Left lung (tissue), 10 donors: ENCODE measurements around the gene SH3PXD2A. TPM values are rescaled to one million over a fixed set of nuclear protein-coding genes. Genes with fewer than 3 reads are reported as not detected.

Experiments
- ATAC-seq: fragments of 200-7000 bp; cut with Tn5 transposase; one replicate; pipeline ENCODE4 v1.9.1; 2020; ENCODE audit warnings: moderate library complexity
- DNase-seq, 4 donors: peaks; one replicate each; pipeline ENCODE4 v3.0.0-alpha.2; 2013 to 2020
- H3K27ac ChIP-seq, 2 donors: fragments of 200-600 bp; sonication (generic) in 1 of 2; one replicate each; pipeline versions ENCODE4 v1.5.0 to v1.8.0; 2020 to 2021
- H3K27me3 ChIP-seq, 2 donors: fragments of 200-600 bp; sonication (generic) in 1 of 2; one replicate each; pipeline versions ENCODE4 v1.5.0 to v1.8.0; 2020 to 2021
- H3K36me3 ChIP-seq, 2 donors: fragments of 200-600 bp; sonication (generic) in 1 of 2; one replicate each; pipeline versions ENCODE4 v1.5.0 to v1.8.0; 2020 to 2021
- H3K4me1 ChIP-seq, 2 donors: fragments of 200-600 bp; one replicate each; pipeline ENCODE4 v1.8.0; 2021
- H3K4me3 ChIP-seq, 2 donors: fragments of 200-600 bp; sonication (generic) in 1 of 2; one replicate each; pipeline versions ENCODE4 v1.5.0 to v1.8.0; 2020 to 2021; ENCODE audit warnings: mild to moderate bottlenecking in 1 of 2
- H3K9me3 ChIP-seq, 2 donors: fragments of 200-600 bp; sonication (generic) in 1 of 2; one replicate each; pipeline versions ENCODE4 v1.5.0 to v1.8.0; 2020 to 2021
- CTCF ChIP-seq, 2 donors: fragments of 200-600 bp; sonication (generic) in 1 of 2; IDR thresholded peaks; one replicate each; pipeline versions ENCODE4 v1.5.0 to v1.8.0; 2021; ENCODE audit warnings: antibody characterized with exemption in 2 of 2
- intact Hi-C, 2 donors: fragments of 100-400 bp; cut with DNase I; formaldehyde crosslinking; loops; one replicate each; pipeline versions ENCODE4 v1.11.2 to v1.14.2; 2022
- polyA plus RNA-seq, 6 donors: library from polyadenylated mRNA; unstranded; fragments of 120-200 nt; gene quantifications; one replicate each; pipeline ENCODE4 v1.2.1, GENCODE V29; 2013; ENCODE audit not compliant: insufficient read length in 6 of 6
- total RNA-seq, 2 donors: library from RNA; stranded (reverse); fragmentation: NEBNext Ultra II Directional; extraction: Animal tissue kit (Norgen Biotek cat#: 25700); gene quantifications; one replicate each; pipeline ENCODE4 v1.2.1, GENCODE V29; 2021
- donor health status: DM: no; HTN: yes; CAD: no.
- donor health status: DM: no; HTN: no; CAD: no.

The SH3PXD2A gene
- total and polyA plus RNA-seq, 8 donors: 44.8 to 117 (median 91.7) TPM

GRCh38 chr10:103626178-103626577 is 229.2 kb downstream of the SH3PXD2A start:
- DNase-seq: no peak
- ATAC-seq: no peak
- H3K27me3 ChIP-seq: no peaks in the 10 kb centered on the region
- TF ChIP-seq CTCF (IDR thresholded peaks at IDR 0.05): no peak
- peaks cover 0 to 55% of the 10 kb centered on the region in 2 donors for H3K36me3 ChIP-seq
- intact Hi-C loops: no loop called here
- H3K9me3 ChIP-seq: no peaks in the 10 kb centered on the region
- H3K4me3 ChIP-seq: no peak overlapping the region
- no peak overlapping the region for H3K27ac ChIP-seq
- H3K4me1 ChIP-seq: no peaks in the 10 kb centered on the region

DNA sequence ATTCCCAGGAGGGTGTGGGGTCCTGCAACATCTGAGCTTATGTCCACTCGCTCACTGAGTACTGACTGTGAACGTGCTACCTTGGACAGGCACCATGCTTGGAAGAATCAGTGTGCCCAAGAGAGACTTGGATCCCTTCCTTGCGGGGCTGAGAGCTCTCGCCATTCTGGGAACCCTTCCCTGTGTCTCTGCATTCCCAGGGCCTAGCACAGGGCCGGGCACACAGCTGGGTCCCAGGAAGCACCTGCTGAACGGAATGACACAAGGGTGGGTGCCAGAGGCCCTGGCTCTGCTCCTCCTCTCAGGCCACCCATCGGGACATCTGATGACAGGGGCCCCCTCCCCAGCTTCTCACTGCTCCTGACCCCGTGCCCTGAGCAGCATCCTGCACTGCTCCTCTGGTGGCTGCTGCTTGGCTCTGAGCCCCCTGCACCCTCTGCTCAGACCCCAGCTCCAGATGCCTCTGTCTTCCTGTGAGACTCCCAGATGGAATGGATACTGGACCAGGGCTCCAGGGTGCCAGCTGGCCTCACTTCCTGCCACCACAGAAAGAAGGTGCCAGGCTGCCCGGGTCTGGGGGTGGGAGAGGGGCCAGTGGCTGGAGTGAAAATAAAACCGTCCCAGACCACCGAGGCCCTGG is 232.3 kb downstream of the SH3PXD2A start:
- TF ChIP-seq CTCF (IDR thresholded peaks at IDR 0.05): no peak
- Histone ChIP-seq H3K36me3 (peaks cover 0 to 68% of the 10 kb centered on the region in 2 donors), H3K4me1 (peaks cover 2 to 3% of the 10 kb centered on the region in 2 donors), H3K27ac (no peak overlapping the region), H3K27me3 (no peaks in the 10 kb centered on the region), H3K4me3 (no peak overlapping the region), H3K9me3 (no peaks in the 10 kb centered on the region)
- ATAC-seq: no peak
- peak in 1 of 4 donors; percentile 58 for DNase-seq
- intact Hi-C loops: no loop called here

DNA sequence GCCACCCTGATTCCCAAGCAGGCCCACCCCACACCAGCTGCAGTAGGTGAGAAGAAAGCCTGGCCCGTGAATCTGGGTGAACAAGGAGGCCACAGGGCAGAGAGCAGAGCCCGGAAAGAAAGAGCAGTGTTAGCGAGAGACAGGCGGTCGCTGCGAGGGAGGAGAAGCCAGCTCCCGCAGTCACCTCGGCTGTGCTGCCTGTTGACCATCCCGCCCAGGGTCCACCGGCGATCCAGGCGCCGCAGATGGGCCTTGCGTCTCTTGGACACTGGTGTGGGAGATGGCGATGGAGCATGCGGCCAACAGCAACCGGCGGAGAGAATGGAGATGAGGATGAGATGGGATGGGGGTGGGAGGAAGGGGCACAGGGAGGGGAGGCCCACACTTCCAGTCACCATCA is 233.1 kb downstream of the SH3PXD2A start:
- Histone ChIP-seq H3K27ac (peak overlapping the region in 1 of 2 donors; percentile 39), H3K36me3 (peaks cover 0 to 68% of the 10 kb centered on the region in 2 donors), H3K4me3 (no peak overlapping the region), H3K27me3 (no peaks in the 10 kb centered on the region), H3K9me3 (no peaks in the 10 kb centered on the region), H3K4me1 (peaks cover 4 to 9% of the 10 kb centered on the region in 2 donors)
- no peak for ATAC-seq
- DNase-seq: peak in 1 of 4 donors; percentile 71
- no peak for TF ChIP-seq CTCF (IDR thresholded peaks at IDR 0.05)
- intact Hi-C loops: no loop called here

GRCh38 chr10:103621783-103622125 is 233.6 kb downstream of the SH3PXD2A start:
- Histone ChIP-seq H3K9me3 (no peaks in the 10 kb centered on the region), H3K4me1 (peaks cover 7 to 14% of the 10 kb centered on the region in 2 donors), H3K4me3 (no peak overlapping the region), H3K27ac (peak overlapping the region in 1 of 2 donors; percentile 39), H3K36me3 (peaks cover 0 to 68% of the 10 kb centered on the region in 2 donors), H3K27me3 (no peaks in the 10 kb centered on the region)
- TF ChIP-seq CTCF (IDR thresholded peaks at IDR 0.05): no peak
- intact Hi-C loops: no loop called here
- DNase-seq (no peak), ATAC-seq (no peak)

DNA sequence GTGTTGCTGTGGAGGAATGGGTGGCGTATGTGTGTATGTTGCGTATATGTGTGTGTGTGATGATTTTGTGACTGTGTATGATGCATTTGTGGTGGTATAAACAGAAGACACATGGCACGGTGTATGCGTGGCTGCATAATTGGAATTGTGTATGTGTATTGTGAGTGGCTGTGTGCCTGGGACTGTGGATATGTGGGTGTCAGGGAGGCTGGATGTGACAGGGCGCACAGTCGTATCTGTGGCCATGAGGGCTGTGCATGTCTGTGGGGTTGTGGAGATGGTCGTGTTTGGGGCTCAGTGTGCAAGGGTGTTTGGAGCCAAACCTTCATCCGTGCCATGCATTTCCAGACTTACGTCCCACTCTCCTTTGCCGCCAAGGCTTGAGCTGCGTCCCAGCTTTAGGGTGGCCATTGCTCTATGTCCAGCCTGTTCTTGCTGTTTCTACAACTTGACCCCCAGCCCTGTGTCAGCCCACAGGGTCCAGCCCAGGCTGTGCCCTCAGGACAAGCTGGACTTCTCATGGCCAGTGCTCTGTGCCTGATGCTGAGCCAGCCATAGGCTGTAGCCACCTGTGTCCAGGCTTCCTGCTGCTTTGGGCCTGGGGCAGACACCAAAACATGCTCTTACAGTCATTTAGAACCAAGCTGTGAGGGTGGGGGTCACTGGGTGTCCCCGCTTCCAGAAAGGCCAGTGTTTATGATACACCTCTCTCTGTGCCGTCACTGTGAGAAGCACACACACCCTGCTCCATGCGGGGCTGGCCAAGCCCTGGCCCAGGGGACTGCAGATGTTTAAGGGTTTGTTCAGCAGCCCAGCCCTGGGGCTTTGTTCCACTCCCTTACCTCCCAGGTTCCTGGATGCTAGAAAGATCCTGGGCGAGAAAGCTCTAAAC is 234.2 kb downstream of the SH3PXD2A start:
- no peaks in the 10 kb centered on the region for H3K9me3 ChIP-seq
- DNase-seq (peak in 1 of 4 donors; percentile 58), ATAC-seq (no peak)
- peak overlapping the region in 1 of 2 donors; percentile 39 for H3K27ac ChIP-seq
- no peak overlapping the region for H3K4me3 ChIP-seq
- peaks cover 0 to 65% of the 10 kb centered on the region in 2 donors for H3K36me3 ChIP-seq
- TF ChIP-seq CTCF (IDR thresholded peaks at IDR 0.05): no peak
- H3K4me1 ChIP-seq: peaks cover 11 to 18% of the 10 kb centered on the region in 2 donors
- intact Hi-C loops: no loop called here
- H3K27me3 ChIP-seq: no peaks in the 10 kb centered on the region
